ENCODE results near the gene CDC73.

Gene CDC73

DNA sequence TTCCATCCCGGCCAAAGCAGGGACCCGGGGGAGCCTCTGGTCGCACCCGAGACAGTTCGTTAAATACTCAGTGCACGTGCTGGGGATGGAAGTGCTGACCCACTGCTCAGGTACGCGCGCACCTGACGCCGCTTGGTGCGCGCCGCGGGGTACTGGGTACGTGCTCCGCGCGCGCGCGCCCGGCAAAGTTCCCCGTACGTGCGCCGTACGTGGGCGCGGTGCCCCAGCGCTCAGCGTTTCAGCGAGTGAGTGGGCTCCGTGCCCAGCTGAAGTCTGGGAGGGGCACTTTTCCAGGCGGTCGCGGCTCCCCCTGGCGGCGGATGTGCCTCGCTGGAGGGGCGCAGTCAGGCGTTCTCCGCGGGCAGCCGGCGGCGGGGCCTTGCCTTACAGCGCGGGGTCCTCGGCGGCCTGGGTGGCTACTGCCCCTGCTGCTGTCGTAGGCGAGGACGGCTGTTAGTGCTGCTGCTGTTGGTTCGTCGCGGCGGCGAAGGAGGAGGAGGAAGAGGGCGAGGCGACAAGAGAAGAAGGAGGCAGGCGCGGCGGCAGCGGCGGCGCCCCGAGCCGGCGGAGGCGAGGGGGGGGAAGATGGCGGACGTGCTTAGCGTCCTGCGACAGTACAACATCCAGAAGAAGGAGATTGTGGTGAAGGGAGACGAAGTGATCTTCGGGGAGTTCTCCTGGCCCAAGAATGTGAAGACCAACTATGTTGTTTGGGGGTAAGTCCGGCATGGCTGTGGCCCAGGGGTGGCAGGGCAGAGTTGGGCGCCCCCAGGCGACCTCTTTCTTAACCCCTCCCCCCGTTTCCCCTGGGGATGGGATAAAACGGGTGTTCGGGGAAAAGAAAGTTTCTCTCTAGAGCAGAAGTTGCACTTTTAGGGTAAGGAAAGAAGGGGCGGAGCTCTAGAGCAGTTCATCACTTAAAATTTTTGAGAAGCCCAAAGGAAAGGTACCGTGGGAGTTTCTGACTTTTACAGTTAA lies at the start of gene CDC73:
TSS of gene CDC73 (plus strand) at position 416 of the 978 bp plus-strand sequence. CDS start at position 586, 170 bp downstream.
- DNase-seq, result peak; percentile 99

DNA sequence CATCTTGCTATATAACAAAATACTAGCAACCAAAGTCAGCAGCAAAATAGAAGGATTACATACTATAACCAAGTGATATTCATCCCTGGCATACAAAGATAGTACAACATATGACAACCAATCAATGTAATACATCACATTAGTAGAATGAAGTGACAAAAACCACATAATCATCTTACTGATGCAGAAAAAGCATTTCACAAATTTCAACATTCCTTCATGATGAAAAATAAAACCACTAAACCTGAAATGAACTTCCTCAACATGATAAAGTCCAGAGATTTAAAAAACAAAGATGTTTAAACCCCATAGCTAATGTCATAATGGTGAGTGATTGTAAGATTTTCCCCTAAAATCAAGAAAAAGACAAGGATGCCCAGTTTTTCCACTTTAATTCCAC lies 43.8 kb upstream of the CDC73 start:
- no peak for DNase-seq

DNA sequence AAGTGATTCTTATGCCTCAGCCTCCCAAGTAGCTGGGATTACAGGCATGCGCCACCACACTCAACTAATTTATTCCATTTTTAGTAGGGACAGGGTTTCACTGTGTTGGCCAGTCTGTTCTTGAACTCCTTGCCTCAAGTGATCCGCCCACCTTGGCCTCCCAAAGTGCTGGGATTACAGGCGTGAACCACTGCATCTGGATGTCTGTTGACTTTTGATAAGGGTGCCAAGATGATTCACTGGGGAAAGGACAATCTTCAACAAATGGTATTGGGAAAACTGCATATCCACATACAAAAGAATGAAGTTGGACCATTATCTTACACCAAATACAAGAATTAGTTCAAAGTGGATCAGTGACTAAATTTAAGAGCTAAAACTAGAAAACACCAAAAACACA lies 42.6 kb upstream of the CDC73 start:
- no peak for DNase-seq

DNA sequence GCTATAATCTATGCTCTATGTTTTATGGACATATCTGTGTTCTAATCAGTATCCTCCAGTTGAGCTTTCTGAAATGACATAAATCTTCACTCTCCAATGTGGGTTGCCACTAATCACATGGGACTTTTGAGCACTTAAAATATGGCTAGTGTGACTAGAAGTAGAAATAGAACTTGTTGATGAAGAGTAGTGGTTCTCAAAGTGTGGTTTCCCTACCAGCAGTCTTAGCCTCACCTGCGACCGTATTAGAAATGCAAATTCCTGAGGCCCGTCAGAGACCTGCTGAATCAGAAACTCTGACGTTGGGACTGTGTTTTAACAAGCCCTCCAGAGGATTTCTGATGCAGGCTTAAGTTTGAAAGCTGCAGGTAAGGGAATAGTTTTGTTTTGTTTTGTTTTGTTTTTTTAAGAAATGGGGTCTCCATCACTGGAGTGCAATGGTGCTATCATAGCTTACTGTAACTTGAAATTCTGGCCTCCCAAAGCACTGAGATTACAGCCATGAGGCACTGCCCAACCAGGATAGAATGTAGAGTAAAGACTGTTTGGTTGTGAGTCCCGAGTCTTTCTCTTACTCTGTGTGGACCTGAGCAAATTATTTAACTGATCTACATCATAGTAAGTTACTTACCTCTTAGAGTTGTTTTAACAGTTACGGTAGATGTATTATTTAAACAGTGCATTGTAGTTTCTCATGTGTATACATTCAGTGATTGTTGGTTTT lies 38.3 kb upstream of the CDC73 start:
- DNase-seq, result no peak

DNA sequence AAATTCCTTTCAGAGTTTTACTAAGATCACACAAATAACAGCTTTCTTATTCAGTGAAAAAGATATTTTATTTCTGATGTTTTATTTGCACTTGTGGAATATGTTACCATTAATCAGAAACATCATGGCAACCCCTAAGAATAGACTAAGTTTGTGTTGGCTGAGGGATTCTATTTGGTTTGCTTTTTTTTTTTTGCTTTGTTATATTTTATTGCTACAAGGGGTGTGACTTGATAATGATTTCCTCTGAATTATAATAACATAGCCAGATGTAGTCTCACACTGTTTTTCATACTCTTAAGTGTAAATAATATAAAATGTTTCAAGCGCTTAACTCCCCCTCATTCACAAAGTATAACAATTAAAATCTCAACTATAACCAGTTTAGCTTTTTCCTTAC lies 36.6 kb upstream of the CDC73 start:
- no peak for DNase-seq

DNA sequence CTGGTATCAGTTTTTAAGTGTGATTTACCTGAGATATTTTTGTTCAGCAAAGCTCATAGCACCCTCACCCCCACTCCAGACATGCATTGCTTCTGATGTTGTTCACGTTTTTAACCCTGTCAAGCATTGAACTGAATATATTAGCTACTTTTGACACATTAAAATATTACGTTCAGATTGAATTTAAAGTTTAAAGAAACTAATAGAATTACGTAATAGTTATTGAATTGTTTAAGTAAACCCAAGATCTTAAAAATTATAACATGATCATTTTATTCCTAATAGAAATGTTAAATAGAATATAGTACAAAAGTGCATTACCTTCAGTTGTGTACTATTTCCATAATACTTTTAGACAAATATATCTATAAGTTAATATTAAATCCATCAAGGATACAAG lies 35.5 kb upstream of the CDC73 start:
- no peak for DNase-seq

DNA sequence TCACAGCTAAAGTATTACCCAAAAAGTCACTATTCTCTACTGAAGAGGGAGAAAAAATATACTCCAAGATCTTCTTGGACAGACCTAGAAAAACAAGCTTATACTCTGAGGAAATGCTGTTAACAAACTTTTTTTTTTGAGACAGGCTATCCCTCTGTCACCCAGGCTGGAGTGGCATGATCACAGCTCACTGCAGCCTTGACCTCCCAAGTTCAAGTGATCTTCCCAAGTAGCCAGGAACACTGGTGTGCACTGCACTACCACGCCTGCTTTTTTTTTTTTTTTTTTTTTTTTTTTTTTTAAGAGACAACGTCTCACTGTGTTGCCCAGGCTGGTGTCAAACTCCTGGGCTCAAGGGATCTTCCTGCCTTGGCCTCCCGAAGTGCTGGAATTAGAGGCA lies 33.9 kb upstream of the CDC73 start:
- DNase-seq, result no peak

DNA sequence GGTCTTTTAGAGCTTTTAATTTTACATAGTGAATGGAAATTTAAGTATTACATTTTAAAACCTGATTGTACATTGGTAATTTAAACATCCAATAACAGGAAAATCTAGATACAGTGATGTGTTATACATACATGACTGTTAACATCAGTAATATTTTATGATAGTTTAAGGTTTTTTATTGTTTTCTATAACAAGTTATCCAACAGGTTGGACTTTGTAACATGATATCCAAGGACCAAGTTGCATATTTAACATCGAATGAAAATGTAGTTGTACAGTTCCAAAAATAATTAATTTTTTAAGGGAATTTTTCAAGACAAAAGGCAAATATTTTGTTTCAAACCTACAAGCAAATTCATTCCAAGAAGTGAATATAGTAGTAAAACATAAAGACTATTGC lies 31.0 kb upstream of the CDC73 start:
- DNase-seq, result no peak

DNA sequence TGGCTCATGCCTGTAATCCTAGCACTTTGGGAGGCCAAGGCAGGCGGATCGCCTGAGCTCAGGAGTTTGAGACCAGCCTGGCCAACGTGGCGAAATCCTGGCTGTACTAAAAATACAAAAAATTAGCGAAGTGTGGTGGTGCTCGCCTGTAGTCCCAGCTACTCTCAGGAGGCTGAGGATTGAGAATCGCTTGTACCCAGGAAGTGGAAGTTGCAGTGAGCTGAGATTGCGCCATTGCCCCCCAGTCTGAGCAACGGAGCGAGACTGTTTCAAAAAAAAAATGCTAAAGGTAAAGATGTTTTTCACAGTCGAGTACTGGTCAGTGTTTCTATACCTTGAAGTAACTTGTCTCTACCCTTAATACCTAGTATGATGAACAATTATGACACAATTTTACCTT lies 27.7 kb upstream of the CDC73 start:
- no peak for DNase-seq

DNA sequence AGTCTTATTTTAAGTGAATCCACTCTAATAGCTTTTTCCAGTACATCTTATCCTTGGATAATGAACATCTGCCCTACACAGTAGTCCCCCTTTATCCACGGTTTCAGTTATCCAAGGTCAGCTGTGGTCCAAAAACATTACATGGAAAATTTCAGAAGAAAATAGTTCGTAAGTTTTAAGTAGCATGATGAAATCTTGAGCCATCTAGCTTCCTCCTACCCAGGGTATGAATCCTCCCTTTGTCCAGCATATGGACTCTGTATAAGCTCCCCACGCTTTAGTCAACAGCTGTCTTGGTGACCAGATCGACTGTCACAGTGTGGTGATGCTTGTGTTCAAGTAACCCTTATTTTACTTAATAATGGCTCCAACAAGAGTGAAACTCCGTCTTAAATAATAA lies 19.2 kb upstream of the CDC73 start:
- DNase-seq, result no peak

DNA sequence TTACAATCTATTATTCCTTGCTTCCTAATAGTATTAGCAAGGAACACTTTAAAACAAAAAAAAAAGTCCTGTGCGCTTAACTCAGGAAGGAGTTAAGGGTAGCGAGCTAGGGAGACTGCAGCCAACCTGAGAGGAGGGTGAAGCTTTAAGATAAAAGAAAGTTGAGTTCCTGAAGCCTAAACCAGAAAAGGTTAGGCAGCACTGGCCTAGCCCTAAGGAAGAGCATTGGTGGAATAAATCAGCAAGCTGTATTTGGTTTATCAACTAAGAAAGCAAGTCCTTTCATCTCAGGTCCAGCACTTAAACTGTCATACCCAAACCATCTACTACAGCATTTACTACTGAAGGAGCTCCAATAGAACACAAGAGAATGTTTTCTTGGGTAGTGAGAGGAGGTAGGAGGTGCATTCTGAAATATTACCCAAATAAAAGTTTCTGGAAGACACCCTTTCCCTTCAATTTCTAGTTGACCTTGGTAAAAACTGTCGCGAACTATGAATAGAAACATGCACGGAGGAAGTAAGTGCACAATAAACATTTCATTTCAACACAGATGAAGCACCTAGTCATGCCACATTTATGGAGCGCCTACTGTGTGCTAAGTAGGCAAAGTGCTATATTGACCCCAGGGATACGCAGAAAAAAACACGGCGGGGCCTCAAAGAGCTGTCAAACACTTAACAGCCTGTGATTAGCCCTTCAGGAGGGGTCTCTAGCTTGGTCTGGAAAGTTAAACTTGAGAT lies 17.9 kb upstream of the CDC73 start:
- no peak for DNase-seq

DNA sequence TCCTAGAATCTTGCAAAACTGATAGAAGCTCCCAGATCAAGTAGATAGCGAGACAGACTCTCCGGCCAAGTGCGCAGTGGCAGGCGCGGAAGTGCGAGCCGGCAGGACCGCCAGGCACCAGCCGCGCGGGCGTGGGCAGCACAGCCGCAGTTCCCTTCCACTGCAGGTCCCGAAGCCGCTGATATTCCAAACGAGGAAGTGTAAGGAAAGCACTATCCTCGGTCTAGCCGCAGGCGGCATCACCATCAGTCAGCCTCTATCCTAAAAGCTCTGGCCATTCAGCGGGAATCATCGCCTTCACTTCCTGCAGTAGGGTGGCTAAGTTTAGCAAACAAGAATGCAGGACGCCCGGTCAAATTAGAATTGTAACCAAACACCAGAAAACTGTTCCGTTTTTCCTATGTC lies 17.3 kb upstream of the CDC73 start:
- DNase-seq, result peak; percentile 21

DNA sequence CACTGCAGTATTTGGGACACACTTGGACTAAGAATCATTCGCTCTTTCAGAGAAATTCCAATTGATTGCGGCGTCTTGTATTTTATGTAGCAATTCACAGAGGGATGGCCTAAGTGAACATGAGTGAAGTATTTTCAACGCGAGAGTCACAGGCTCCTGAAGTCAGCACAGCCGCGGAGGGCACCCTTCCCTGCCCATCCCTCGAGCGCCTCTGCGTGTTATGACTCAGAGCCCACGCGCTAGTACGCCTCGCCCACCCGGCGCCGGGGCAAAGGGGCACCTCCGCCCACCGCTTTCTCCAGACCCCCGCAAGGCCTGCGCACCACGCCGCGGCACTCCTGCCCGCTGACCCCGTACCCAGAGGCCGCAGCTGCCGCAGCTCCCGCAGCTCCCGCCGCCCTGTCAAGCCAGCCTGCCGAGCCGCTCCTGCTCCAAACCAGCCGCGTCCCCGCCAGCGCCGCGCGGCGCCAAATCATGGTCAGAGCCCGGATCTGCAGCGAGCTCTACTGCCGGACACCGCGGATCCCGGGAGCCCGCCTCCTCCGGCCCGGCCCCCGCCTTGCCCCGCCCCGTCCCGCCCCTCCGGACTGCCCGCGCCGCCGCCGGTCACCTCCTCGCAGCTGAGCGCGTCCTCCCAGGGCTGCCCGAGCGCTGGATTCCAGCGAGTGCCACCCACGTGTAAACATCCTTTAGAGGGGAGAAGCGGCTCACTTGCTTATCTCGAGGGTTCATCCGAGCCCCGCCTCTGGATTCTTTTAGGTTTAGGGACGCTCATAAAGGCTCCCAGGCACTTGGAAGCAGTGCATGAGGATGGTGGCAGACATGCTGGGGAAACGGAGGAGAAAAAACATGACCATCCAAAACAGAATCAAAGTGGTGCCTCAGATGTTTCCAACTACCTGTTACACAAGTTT lies 16.7 kb upstream of the CDC73 start, which contains the start of gene GLRX2:
TSS of gene GLRX2 (minus strand) at position 508 of the 914 bp plus-strand sequence. CDS start at position 476, 32 bp downstream.
- DNase-seq, result peak; percentile 72

DNA sequence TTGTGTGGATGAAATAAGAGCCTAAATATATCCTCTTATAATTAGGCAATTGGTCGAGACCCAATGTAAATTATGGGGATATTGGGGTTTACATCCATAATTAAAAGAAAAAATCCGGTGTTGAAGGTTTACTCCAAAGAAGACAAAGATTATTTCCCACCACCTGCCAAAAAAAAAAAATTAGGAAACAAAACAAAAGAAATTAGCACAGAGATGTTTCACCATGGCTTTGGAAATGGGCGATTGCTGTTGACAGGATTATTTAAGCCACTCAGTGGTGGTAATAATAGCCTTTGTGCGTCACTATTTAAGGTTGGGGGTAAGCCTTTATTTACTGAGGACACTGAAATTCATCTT lies 16.0 kb upstream of the CDC73 start:
- DNase-seq, result no peak

DNA sequence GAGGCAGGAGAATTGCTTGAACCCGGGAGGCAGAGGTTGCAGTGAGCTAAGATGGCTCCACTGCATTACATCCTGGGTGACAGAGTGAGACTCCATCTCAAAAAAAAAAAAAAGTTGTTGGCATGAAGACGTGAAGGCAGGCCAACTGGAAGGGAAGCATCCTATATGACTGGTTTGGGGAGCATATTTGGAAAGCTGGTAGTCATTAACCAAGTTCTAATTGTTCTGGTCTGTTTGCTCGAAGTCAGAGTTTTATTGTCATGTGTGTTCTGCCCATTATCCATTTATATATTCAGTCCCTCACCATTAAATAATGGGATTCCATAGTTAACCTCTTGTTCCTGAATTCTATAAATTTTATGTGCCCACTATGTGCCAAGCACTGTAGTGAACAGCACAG lies 13.4 kb upstream of the CDC73 start:
- no peak for DNase-seq

DNA sequence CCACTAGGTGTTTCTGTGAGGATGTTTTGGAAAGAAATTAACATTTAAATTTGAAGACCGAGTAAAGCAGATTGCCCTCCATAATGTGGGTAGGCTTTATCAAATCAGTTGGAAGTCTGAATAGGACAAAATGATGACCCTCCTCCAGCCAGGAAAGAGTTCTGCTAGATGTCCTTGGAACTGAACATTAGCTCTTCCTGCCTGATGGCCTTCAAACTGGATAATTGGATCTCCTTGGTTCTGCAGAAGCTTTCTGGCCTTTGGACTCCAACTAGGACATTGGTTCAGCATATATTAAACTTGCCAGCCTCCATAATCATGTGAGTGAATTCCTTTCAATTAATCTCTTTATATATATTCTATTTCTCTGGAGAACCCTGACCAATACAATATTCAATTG lies 12.2 kb upstream of the CDC73 start:
- no peak for DNase-seq

DNA sequence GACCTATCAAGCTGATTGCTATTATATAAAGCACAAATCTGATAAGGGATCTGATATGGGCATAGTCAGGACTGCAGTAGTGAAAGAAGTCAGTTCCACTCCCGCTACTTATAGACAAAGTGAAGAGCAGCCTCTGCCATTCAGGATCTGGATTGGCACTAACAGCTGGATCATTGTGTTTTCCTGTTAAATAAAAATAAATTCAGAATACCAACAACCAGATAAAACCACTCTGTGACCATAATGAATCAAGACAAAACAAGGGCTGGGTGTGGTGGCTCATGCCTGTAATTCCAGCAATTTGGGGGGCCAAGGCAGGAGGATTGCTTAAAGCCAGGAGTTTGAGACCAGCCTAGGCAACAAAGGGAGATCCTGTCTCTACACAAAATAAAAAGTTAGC lies 11.6 kb upstream of the CDC73 start:
- no peak for DNase-seq

DNA sequence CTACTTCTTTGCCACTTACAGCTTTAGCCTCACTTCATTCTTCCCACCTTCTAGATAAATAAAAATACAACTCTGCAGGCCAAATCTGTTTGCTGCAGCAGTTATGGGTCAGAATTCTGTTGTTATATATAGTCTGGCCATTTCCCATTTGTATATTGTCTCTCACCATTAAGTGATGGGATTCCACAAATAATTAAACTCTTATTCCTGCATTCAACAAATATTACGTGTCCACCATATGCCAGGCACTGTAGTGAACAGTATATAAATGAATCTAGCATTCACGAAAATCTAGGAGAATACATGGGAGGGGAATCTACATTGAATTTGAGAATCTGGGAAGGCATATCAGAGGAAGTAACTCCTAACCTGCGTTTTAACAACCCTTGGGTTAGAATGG lies 11.0 kb upstream of the CDC73 start:
- DNase-seq, result no peak

DNA sequence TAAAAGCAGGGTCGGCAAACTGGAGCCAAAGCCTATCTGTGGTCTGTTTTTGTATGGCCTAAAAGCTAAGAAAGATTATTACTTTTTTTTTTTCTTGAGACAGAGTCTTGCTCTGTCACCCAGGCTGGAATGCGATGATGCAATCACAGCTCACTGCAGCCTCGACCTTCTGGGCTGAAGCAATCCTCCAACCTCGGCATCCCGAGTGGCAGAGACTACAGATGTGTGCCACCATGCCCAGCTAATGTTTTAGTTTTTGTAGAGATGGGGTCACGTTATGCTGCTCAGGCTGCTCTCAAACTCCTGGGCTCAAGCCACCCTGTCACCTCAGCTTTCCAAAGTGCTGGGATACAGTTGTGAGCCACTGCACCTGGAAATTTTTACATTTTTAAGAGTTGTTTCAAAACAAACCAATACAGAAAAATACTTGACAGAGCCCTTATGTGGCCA lies 10.2 kb upstream of the CDC73 start:
- no peak for DNase-seq

DNA sequence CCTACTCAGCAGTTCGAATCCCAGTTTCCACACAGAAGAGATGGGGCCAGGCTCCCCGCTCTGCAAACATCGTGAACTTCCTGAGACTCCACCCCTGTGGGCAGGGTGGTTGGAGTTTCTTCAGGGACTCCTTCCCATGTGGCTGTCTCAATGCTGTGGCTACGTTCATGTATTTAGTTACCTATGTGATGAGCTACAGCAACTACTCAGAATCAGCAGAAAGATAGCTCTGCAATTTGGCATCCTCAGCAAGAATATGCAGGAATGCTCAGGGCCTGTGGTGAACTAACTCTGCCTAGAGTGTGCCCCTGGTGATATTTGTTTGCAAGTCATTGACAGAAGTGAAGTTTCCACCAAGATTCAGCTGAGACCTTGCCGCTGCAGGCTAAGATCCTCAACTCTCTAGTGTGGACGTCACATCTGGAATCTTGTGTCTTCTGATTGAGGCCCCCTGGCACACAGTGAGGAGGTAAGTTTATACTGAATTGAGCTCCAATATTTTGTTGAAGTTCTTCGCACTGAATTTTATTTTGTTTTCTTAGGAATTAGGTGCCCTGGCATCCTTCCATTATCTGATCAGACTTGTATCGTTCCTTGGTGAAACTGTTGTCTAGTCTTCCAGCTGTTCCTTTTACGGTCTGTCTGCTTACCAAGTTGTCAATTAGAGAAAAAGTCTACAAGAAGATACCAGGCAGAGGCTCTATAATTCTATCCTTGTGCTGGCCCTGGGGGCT lies 8.4 kb upstream of the CDC73 start:
- no peak for DNase-seq

DNA sequence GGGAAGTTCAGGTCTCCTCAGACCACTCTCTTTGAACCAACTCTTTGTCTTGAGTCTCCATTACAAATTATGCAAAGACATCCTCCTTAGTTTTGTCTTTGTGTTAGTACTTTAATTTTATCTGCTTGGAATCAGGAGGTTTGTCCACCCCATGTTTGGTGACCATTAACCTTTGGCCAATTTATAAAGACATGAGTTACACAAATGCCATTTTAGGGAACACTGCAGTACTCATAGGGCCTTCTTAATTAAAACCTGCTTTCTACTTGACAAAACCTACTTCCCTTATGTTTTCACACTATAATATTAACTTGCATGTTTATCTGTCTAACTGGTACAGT lies 7.9 kb upstream of the CDC73 start:
- no peak for DNase-seq

Measured in activated CD4-positive, alpha-beta T cell treated with anti-CD3 and anti-CD28 coated beads for 48 hours (primary cell).